ENCODE measurements around the gene ETV6.

- TF ChIP-seq, protein P1, sequence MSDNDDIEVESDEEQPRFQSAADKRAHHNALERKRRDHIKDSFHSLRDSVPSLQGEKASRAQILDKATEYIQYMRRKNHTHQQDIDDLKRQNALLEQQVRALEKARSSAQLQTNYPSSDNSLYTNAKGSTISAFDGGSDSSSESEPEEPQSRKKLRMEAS (CRISPR knock-in tag; IDR thresholded peaks at IDR 0.05): no peak
- TF ChIP-seq, protein P2, sequence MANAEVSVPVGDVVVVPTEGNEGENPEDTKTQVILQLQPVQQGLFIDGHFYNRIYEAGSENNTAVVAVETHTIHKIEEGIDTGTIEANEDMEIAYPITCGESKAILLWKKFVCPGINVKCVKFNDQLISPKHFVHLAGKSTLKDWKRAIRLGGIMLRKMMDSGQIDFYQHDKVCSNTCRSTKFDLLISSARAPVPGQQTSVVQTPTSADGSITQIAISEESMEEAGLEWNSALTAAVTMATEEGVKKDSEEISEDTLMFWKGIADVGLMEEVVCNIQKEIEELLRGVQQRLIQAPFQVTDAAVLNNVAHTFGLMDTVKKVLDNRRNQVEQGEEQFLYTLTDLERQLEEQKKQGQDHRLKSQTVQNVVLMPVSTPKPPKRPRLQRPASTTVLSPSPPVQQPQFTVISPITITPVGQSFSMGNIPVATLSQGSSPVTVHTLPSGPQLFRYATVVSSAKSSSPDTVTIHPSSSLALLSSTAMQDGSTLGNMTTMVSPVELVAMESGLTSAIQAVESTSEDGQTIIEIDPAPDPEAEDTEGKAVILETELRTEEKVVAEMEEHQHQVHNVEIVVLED (CRISPR knock-in tag; IDR thresholded peaks at IDR 0.05): no peak
- TF ChIP-seq POLR2AphosphoS5 (IDR thresholded peaks at IDR 0.05; ENCODE audit: control insufficient read depth, insufficient read depth, low read depth, low read length) (no peak), EP300 (IDR thresholded peaks at IDR 0.05; ENCODE audit: low read length) (no peak), POLR2A (conservative IDR thresholded peaks at IDR 0.05) (no peak)
Measured at GRCh38 chr12:11826574-11826973, 177.1 kb downstream of the ETV6 start.
